Activated CD8-positive, alpha-beta memory T cell treated with anti-CD3 and anti-CD28 coated beads for 24 hours (primary cell): ENCODE results near the gene NSMCE1.
A peak's percentile ranks its signal among the peaks of the same experiment; 100 is the strongest.
"Not testable (repeated sequence)": the region's sequence is repeated elsewhere in the genome, so short reads cannot be mapped to it uniquely, and the experiment has no call there.

Experiments used
- DNase-seq: peaks from one replicate; pipeline ENCODE4 v3.0.0-alpha.2; 2020

Gene NSMCE1

GRCh38 chr16:27302126-27302525 is 33.6 kb upstream of the NSMCE1 start:
- DNase-seq, result no peak

DNA sequence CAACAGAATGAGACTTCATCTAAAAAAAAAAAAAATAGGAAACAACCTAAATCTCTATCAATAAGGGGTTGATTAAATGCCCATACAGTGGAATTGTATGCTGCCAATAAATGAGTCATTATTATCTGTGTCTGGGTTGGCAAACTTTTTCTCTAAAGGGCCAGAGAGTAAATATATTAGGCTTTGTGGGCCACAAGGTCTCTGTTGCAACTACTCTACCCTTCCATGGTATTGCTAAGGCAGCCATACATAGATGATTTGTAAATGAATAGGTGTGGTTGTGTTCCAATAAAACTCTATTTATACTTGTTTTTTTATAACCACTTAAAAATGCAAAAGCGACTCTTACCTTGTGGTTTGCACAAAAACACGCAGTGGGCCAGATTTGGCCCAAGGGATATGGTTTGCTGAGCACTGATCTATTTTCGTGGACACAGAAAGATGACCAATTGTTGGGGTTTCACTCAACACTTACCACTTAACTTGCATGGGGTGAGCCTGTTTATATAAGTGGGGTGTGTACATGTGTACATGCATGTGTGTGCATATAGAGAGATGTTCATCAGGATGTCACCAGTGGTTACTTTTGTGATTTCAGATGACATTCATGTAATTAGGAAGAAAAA is 32.8 kb upstream of the NSMCE1 start:
- peak; percentile 28 for DNase-seq

DNA sequence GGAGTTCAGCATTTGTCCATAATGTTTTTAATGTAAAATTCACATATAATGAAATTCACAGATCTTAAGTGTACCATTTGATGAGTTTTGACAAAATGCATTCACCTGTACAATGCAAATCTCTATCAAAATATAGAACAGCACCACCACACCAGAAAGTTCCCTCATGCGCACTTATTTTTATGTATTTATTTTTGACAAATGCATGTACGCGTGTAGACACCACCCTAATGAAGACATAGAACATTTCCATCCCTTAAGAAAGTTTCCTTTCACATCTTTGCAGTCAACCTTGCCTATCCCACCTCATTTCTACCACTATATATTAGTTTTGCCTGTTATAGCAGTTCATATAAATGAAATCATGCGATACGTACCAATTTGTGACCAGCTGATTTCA is 29.6 kb upstream of the NSMCE1 start:
- DNase-seq, result no peak

- DNase-seq, result peak; percentile 15
Measured at GRCh38 chr16:27293343-27293742, 24.8 kb upstream of the NSMCE1 start.

DNA sequence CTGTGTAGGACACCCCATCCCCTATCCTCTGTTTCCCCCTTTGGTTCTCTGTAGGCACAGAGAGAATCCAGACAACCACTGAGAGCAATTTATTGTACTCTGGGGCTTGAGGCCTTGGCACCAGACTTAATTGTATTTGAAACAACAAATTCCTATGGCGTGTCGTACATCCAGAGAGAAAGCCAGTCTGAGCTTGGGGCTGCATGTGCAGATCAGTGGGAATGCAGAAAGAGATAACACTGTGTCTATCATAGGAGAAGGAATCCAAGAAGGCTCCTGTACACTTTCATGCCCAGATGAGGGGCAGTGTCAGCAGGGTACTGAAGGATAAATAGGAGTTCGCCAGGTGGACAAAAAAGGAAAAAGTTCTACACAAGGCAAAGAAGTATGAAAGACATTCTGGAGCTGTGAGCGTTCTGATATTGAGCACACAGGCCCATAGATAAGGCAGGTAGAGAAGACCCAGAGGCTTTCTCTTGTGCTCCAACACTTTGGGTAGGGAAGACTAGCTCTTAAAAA is 23.2 kb upstream of the NSMCE1 start:
- DNase-seq, result peak; percentile 35

DNA sequence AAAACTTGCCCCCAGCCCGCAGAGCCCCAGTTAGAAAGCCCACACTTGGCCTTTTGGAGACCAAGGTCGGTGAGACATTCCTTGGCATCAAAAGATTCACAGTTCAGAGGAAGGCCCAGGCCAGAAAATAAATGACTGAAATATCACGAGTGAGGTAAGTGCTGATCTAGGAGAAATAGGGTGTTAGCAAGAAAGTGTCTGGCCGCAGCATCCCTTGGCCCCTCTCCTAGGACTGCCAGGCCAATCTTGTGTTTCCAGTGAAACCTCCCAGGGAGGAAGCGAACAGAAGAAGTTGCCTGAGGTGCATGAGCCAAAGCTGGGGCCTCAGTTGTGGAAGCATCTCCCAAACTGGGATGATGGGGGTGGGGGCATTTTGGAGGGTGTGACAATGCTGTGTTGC is 22.5 kb upstream of the NSMCE1 start:
- DNase-seq, result peak; percentile 40

- DNase-seq, result peak; percentile 40
Measured at GRCh38 chr16:27290562-27290961, 22.0 kb upstream of the NSMCE1 start.

- peak; percentile 5 for DNase-seq
Measured at GRCh38 chr16:27289669-27290068, 21.1 kb upstream of the NSMCE1 start.

DNA sequence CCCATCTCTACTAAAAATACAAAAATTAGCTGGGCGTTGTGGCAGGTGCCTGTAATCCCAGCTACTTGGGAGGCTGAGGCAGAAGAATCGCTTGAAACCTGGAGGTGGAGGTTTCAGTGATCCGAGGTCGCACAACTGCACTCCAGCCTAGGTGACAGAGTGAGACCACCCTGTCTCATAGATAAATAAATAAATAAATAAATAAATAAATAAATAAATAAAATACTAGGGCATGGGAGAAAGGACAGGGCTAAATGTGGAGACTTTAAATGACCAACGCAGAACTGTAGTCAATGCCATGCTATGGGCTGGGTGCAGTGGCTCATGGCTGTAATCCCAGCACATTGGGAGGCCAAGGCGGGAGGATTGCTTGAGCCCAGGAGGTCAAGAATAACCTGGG is 19.7 kb upstream of the NSMCE1 start:
- DNase-seq, result not testable (repeated sequence)

DNA sequence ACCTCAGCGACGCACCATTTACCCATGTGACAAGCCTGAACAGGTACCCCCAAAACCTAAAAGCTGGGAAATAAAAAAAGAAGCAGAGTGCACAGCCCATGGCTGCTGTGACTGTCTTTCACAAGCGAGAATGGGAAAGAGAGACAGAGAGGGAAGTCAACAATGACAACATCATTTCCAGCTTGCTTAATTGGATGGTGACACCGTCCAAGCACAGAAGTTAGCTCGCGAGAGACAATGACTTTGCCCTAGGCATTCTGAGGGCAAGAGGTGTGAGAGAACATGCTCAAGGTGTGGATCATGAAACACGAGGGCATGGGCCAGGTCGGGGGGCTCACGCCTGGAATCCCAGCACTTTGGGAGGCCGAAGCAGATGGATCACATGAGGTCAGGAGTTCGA is 19.3 kb upstream of the NSMCE1 start:
- peak; percentile 47 for DNase-seq

DNA sequence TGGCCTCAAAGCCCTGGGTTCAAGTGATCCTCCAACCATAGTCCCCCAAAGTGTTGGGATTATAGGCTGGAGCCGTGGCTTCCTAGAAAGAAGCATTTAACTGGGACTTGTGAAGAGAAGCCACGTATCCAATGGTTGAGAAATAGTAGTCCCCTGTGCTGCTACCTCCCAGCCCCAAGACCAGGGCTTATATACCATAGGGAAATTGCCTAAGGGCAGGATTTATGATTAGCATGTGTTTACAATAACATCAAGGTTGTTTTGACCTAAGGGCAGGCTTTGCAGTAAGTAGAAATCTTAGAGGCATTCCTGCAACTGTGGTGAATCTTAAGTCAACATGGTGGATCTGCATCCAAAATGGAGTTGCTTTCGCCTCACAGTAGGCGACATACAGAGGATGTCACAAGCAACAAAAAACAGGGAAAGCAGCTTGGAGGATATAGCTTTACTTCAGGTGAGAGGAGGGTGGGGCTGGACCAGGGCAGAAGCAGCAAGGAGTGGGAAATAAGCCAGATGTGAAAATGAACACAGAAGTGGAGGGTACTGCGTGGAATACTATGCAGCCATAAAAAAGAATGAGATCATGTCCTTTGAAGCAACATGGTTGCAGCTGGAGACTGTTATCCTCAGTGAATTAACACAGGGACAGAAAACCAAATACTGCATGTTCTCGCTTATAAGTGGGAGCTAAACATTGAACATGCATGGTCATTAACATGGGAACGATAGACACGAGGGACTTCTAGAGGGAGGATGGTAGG is 18.7 kb upstream of the NSMCE1 start:
- DNase-seq, result peak; percentile 24

DNA sequence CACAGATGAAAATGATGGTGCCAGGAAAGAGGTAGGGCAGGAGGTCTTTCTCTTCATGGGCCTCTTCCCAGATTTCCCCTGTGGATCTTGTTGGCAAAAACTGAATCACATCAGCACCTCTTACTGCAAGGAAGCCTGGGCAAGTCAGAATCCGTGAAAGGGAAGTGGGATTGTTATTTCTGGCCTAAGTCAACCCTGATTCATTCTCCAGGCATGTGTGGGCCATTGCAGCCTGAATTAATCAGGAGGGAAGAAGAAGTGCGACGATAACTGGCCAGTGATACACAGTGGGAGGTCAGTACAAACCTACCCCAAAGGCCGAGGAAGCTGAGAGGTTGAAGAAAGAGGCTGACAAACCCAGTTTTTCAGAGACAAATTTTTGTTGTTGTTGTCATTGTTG is 17.9 kb upstream of the NSMCE1 start:
- DNase-seq, result peak; percentile 43

GRCh38 chr16:27285676-27286196 is 17.2 kb upstream of the NSMCE1 start:
- peak; percentile 51 for DNase-seq

- peak; percentile 54 for DNase-seq
Measured at GRCh38 chr16:27284865-27285675, 16.5 kb upstream of the NSMCE1 start.

DNA sequence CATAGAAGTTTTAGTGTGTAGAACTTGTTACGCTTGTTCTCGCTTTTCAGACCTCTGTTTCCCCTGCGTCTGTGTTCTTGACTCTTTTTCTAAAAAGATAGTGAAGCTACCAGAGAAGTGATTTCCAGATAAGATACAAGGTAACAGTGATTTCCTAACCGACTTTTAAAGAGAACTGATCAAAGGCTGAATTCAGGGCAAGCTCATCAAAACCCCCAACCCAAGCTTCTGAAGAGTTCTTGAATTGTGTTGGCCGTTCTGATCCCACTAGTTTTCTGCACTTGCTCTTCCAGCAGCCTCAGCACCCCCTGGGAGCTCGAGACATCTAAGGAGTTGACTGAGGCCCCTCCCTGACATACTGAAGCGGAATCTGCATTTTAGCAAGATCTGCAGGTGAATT is 12.7 kb upstream of the NSMCE1 start:
- peak; percentile 53 for DNase-seq

DNA sequence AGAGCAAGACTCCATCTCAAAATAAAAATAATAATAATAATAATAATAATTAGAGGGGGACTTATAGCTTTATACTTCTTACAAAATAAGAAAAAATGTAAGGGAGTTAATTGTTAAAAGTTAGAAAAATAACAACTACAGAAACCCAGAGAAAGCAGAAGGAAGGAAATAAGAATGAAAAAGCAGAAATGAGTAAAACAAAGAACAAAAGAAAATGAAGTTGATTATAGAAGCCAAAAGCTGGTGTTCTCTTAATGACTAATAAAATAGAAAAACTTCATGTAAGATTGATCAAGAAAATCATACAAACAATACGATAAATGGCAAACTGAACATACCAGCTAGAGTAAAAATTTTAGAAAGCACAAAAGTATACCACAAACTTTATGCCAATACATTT is 6.8 kb upstream of the NSMCE1 start:
- no peak for DNase-seq

DNA sequence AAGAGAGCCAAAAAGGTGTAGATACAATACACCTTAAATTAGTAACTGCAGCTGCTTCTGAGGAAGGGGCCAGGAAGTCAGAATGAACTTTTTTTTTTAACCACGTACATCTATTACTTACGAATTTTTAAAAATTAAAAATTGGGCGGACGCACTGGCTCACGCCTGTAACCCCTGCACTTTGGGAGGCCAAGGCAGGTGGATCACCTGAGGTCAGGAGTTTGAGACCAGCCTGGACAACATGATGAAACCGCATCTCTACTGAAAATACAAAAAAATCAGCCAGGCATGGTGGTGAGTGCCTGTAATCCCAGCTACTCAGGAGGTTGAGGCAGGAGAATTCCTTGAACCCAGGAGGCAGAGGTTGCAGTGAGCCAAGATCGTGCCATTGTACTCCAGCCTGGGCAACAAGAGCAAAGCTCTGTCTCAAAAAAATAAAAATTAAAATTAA is 5.9 kb upstream of the NSMCE1 start:
- peak; percentile 51 for DNase-seq

DNA sequence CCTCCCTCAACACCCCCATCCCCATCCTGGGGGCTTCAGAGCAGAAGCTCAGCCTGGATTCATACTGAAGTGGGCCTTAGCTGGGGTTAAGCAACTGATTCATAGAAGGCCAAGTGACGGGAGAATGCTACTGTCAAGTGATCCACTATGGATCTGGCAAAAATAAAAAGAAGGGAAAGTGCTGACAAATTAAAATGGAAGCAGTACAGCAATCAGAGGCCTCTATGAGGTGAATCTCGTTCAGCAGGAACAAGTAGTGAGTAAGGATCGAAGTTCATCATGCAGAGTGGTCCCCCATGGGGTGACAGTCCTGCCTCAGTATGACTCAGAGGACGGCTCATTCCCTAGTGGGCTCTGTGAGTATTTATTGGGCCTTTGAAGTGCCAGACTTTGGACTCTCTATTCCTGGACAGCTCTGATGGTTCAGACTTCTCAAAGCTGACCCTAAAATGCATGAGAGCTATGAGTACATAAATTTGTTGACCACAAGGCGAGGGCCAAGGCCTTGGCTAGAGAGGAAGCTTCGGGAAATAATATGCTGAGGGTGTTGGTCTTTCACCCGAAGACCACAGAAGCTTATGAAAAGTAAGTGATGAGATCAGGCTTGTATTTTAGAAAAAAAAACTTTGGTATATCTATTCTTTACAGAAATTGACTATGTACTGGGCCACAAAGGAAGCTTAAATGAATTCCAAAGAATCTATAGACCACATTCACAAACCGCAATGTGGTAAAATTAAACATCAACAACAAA is 5.3 kb upstream of the NSMCE1 start:
- peak; percentile 64 for DNase-seq

- peak; percentile 47 for DNase-seq
Measured at GRCh38 chr16:27273330-27273669, 4.7 kb upstream of the NSMCE1 start.

DNA sequence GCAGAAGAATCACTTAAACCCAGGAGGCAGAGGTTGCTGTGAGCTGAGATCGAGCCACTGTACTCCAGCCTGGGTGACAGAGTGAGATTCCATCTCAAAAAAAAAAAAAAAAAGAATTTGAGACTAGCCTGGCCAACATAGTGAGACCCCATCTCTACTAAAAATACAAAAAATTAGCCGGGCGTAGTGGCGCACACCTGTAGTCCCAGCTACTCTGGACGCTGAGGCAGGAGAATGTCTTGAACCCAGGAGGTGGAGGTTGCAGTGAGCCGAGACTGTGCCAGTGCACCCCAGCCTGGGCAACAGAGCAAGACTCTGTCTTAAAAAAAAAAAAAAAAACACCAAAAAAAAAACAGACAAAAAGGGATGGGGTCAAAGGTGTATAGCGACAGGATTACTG is 4.1 kb upstream of the NSMCE1 start:
- not testable (repeated sequence) for DNase-seq

DNA sequence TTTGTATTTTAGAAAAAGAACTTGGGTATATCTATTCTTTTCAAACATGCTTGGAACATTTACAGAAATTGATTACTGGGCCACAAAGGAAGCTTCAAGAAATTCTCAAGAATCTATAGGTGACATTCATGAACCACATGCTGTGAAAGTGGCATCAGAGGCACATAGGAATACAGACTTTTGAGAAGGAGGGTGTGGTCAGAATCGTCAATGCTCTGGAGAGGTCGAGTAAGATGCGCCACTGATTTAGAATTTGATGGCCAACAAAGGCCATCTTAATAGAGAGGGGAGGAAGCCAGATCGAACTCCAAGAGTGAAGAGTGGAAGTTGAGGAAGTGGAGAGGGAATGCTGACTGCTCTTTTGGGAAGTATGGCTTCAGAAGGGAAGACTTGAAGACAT is 3.5 kb upstream of the NSMCE1 start:
- DNase-seq, result peak; percentile 43

- peak; percentile 38 for DNase-seq
Measured at GRCh38 chr16:27270349-27270748, 1.8 kb upstream of the NSMCE1 start.
